IMR-90 (cell line): Measurements from ENCODE around the gene PLPP1. TPM values are rescaled to one million over a fixed set of nuclear protein-coding genes. Genes with fewer than 3 reads are reported as not detected.
A peak's percentile ranks its signal among the peaks of the same experiment; 100 is the strongest.

ENCODE experiments used
- ATAC-seq: fragments of 200-7000 bp; cut with Tn5 transposase; 2 replicates; pipeline ENCODE4 v1.9.1; 2020; ENCODE audit warnings: low read depth, mild to moderate bottlenecking, moderate library complexity
- BruUV-seq: library from RNA; stranded (reverse); fragments of 400-500 nt; replicated peaks from 2 replicates; lab custom pipeline; 2021; lab: Mats Ljungman, UMichigan
- CTCF ChIA-PET: fragments of 300-600 bp; formaldehyde crosslinking; extraction: SDS; loops from one replicate; lab custom pipeline; 2021; ENCODE audit warnings: antibody characterized with exemption; lab: Yijun Ruan, JAX
- POLR2A ChIA-PET: fragments of 300-600 bp; sonication (Branson Sonifier 250); formaldehyde crosslinking; loops from one replicate; lab custom pipeline; 2022; ENCODE audit warnings: antibody characterized with exemption; ENCODE audit not compliant: unreplicated experiment; lab: Charles Lee
- DNase-seq: peaks from one replicate; pipeline ENCODE4 v3.0.0; 2013
- H2AFZ ChIP-seq: replicated peaks from 2 replicates; pipeline ENCODE3; 2013; ENCODE audit warnings: low read length, mild to moderate bottlenecking; ENCODE audit not compliant: poor library complexity
- H2AK5ac ChIP-seq: 2 replicates; pipeline ENCODE4 v1.6.1; 2013; ENCODE audit warnings: low read depth, low read length, inconsistent platforms
- H2AK9ac ChIP-seq: replicated peaks from 2 replicates; pipeline ENCODE3; 2013; ENCODE audit warnings: mild to moderate bottlenecking, low read depth, low read length, moderate library complexity; ENCODE audit not compliant: poor library complexity
- H2BK120ac ChIP-seq: 2 replicates; pipeline ENCODE4 v1.6.1; 2013; ENCODE audit warnings: low read depth, low read length, inconsistent platforms
- H2BK15ac ChIP-seq: 3 replicates; pipeline ENCODE4 v1.6.1; 2013; ENCODE audit warnings: low read depth, low read length, inconsistent platforms
- H2BK20ac ChIP-seq: 2 replicates; pipeline ENCODE4 v1.6.1; 2013; ENCODE audit warnings: low read depth, mild to moderate bottlenecking, inconsistent platforms, low read length, moderate library complexity
- H2BK5ac ChIP-seq: 2 replicates; pipeline ENCODE4 v1.6.1; 2013; ENCODE audit warnings: mild to moderate bottlenecking, low read depth, low read length, inconsistent platforms; ENCODE audit not compliant: poor library complexity, severe bottlenecking
- H3K14ac ChIP-seq: replicated peaks from 2 replicates; pipeline ENCODE4 v1.6.1; 2013; ENCODE audit warnings: low read depth, low read length, inconsistent platforms
- H3K18ac ChIP-seq: 2 replicates; pipeline ENCODE4 v1.6.1; 2013; ENCODE audit warnings: low read depth, low read length, control low read depth
- H3K23ac ChIP-seq: 2 replicates; pipeline ENCODE4 v1.6.1; 2013; ENCODE audit warnings: low read depth, low read length, inconsistent platforms
- H3K27ac ChIP-seq: 2 replicates; pipeline ENCODE4 v1.5.1; 2013; ENCODE audit warnings: mild to moderate bottlenecking, control low read depth, low read length; ENCODE audit not compliant: insufficient read depth
- H3K27me3 ChIP-seq: 2 replicates; pipeline ENCODE4 v1.6.1; 2013; ENCODE audit warnings: low read length; ENCODE audit not compliant: control insufficient read depth, insufficient read depth
- H3K36me3 ChIP-seq: 2 replicates; pipeline ENCODE4 v1.6.1; 2013; ENCODE audit warnings: low read length, mixed read lengths; ENCODE audit not compliant: control insufficient read depth, insufficient read depth
- H3K4ac ChIP-seq: 2 replicates; pipeline ENCODE4 v1.6.1; 2013; ENCODE audit warnings: low read depth, low read length, inconsistent platforms
- H3K4me1 ChIP-seq: 2 replicates; pipeline ENCODE4 v1.6.1; 2013; ENCODE audit warnings: low read length, mixed read lengths; ENCODE audit not compliant: control insufficient read depth, insufficient read depth
- H3K4me2 ChIP-seq: 2 replicates; pipeline ENCODE4 v1.6.1; 2013; ENCODE audit warnings: low read depth, mild to moderate bottlenecking, control low read depth, low read length, moderate library complexity
- H3K4me3 ChIP-seq: 2 replicates; pipeline ENCODE4 v1.5.1; 2013; ENCODE audit warnings: low read depth, mild to moderate bottlenecking, control low read depth, low read length, moderate library complexity; ENCODE audit not compliant: insufficient read depth
- H3K56ac ChIP-seq: 2 replicates; pipeline ENCODE4 v1.6.1; 2013; ENCODE audit warnings: low read length, inconsistent platforms; ENCODE audit not compliant: insufficient read depth; ENCODE audit errors: extremely low read depth
- H3K79me1 ChIP-seq, 2 experiments: 2 replicates each; pipeline ENCODE4 v1.6.1; 2013; ENCODE audit warnings: low read length in 2 of 2, inconsistent platforms in 1 of 2, low read depth in 1 of 2
- H3K9ac ChIP-seq: 2 replicates; pipeline ENCODE4 v1.6.1; 2013; ENCODE audit warnings: low read depth, low read length, control low read depth
- H3K9me1 ChIP-seq: 2 replicates; pipeline ENCODE4 v1.6.1; 2013; ENCODE audit warnings: low read length, inconsistent platforms; ENCODE audit not compliant: insufficient read depth
- H3K9me3 ChIP-seq: 2 replicates; pipeline ENCODE4 v1.6.1; 2013; ENCODE audit warnings: low read length; ENCODE audit not compliant: control insufficient read depth, insufficient read depth
- H4K20me1 ChIP-seq: 2 replicates; pipeline ENCODE4 v1.6.1; 2013; ENCODE audit warnings: low read length, inconsistent platforms; ENCODE audit not compliant: insufficient read depth
- H4K5ac ChIP-seq: 2 replicates; pipeline ENCODE4 v1.6.1; 2013; ENCODE audit warnings: mild to moderate bottlenecking, low read depth, low read length, control low read depth
- H4K8ac ChIP-seq, 2 experiments: 2 replicates each; pipeline ENCODE4 v1.6.1; 2013; ENCODE audit warnings: low read depth in 2 of 2, low read length in 2 of 2, control low read depth in 1 of 2, inconsistent platforms in 1 of 2
- H4K91ac ChIP-seq: 2 replicates; pipeline ENCODE4 v1.6.1; 2013; ENCODE audit warnings: low read depth, low read length, inconsistent platforms; ENCODE audit not compliant: insufficient read depth
- BHLHE40 ChIP-seq: fragments of 150-350 bp; IDR thresholded peaks from 2 replicates; pipeline ENCODE4 v1.6.1; 2016; ENCODE audit warnings: mild to moderate bottlenecking, low read depth, low read length
- CEBPB ChIP-seq: IDR thresholded peaks from 2 replicates; pipeline ENCODE4 v1.6.1; 2012; ENCODE audit warnings: low read depth, low read length, improper control_type of control experiment
- CHD1 ChIP-seq: IDR thresholded peaks from 2 replicates; pipeline ENCODE4 v1.6.1; 2012; ENCODE audit warnings: low read depth, low read length, improper control_type of control experiment
- ELK1 ChIP-seq: fragments of 150-350 bp; IDR thresholded peaks from 2 replicates; pipeline ENCODE4 v1.6.1; 2016; ENCODE audit warnings: low read depth, mild to moderate bottlenecking, low read length, moderate library complexity, borderline replicate concordance
- FOS ChIP-seq: fragments of 150-350 bp; IDR thresholded peaks from 2 replicates; pipeline ENCODE4 v1.6.1; 2016; ENCODE audit warnings: low read depth, low read length
- MAFK ChIP-seq: IDR thresholded peaks from 2 replicates; pipeline ENCODE4 v1.6.1; 2012; ENCODE audit warnings: low read depth, low read length, improper control_type of control experiment
- MAZ ChIP-seq: IDR thresholded peaks from 2 replicates; pipeline ENCODE4 v1.6.1; 2012; ENCODE audit warnings: low read depth, mild to moderate bottlenecking, low read length, improper control_type of control experiment, moderate library complexity, borderline replicate concordance
- MXI1 ChIP-seq: IDR thresholded peaks from 2 replicates; pipeline ENCODE4 v1.6.1; 2012; ENCODE audit warnings: low read depth, mild to moderate bottlenecking, low read length, moderate library complexity, borderline replicate concordance
- NFE2L2 ChIP-seq: fragments of 150-350 bp; IDR thresholded peaks from 2 replicates; pipeline ENCODE4 v1.6.1; 2016; ENCODE audit warnings: low read depth, mild to moderate bottlenecking, low read length
- POLR2A ChIP-seq: IDR thresholded peaks from 2 replicates; pipeline ENCODE4 v1.6.1; 2012; ENCODE audit warnings: mild to moderate bottlenecking, low read depth, low read length
- RAD21 ChIP-seq: IDR thresholded peaks from 2 replicates; pipeline ENCODE4 v1.6.1; 2012; ENCODE audit warnings: low read length, improper control_type of control experiment
- RCOR1 ChIP-seq: IDR thresholded peaks from 2 replicates; pipeline ENCODE4 v1.6.1; 2012; ENCODE audit warnings: mild to moderate bottlenecking, low read length, improper control_type of control experiment; ENCODE audit not compliant: insufficient replicate concordance
- RFX5 ChIP-seq: IDR thresholded peaks from 2 replicates; pipeline ENCODE4 v1.8.0; 2012; ENCODE audit warnings: low read depth, mild to moderate bottlenecking, low read length, moderate library complexity
- SMC3 ChIP-seq: fragments of 150-350 bp; IDR thresholded peaks from 2 replicates; pipeline ENCODE4 v1.6.1; 2016; ENCODE audit warnings: low read depth, mild to moderate bottlenecking, antibody characterized with exemption, low read length, moderate library complexity
- USF2 ChIP-seq: fragments of 150-350 bp; IDR thresholded peaks from 2 replicates; pipeline ENCODE4 v1.6.1; 2017; ENCODE audit warnings: mild to moderate bottlenecking, antibody characterized with exemption, low read length, low read depth
- WGBS, 2 experiments: methylation state at CpG; one replicate each; pipeline versions ENCODE4 v1.1.5 to v1.1.7; 2013; ENCODE audit warnings: missing lambda C conversion rate in 2 of 2; ENCODE audit not compliant: insufficient read length in 1 of 2; ENCODE audit errors: extremely low coverage in 2 of 2; 5-methylcytosine and 5-hydroxymethylcytosine counted together
- dilution Hi-C: fragments of 300-500 bp; cut with HindIII; formaldehyde crosslinking; loops from one replicate; pipeline ENCODE4 v1.14.3; 2018; ENCODE audit warnings: low sequenced_read_pairs; ENCODE audit not compliant: unreplicated experiment
- in situ Hi-C: fragments of 300-500 bp; cut with MboI; formaldehyde crosslinking; loops from 3 replicates; pipeline ENCODE4 v1.14.3; 2019; ENCODE audit warnings: low sequenced_read_pairs, inconsistent platforms, mixed read lengths
- intact Hi-C: fragments of 100-400 bp; cut with micrococcal nuclease; formaldehyde crosslinking; loops from 2 replicates; pipeline ENCODE4 v1.10.0; 2022
- polyA plus RNA-seq, 3 experiments: library from polyadenylated mRNA; depleted of rRNA; stranded (reverse); fragments of >200 nt; gene quantifications; 2 replicates each; pipeline ENCODE4 v1.2.3, GENCODE V29; 2012; ENCODE audit warnings: low replicate concordance in 1 of 3
- total RNA-seq: library from RNA; depleted of rRNA; stranded (reverse); fragments of >200 nt; gene quantifications from 2 replicates; pipeline ENCODE4 v1.2.3, GENCODE V29; 2012

Gene PLPP1
- total and polyA plus RNA-seq, 2 of the 4 experiments (the other 2 are of a cell fraction) = 19.2 to 21.3 TPM

- H2BK120ac ChIP-seq = peak overlapping the region; percentile 83
- peak overlapping the region; percentile 31 to 66; a peak in 1 of 4 replicates for H4K8ac ChIP-seq
- H4K20me1 ChIP-seq = peaks cover 3% of the 10 kb centered on the region; the same call in 1 of the 2 replicates
- H3K4me1 ChIP-seq = peaks cover 14% of the 10 kb centered on the region
- peak overlapping the region; percentile 9; the same call in 1 of the 2 replicates for H4K91ac ChIP-seq
- H3K4me3 ChIP-seq = no peak overlapping the region
- H3K9me1 ChIP-seq = peaks cover 6% of the 10 kb centered on the region; the same call in 1 of the 2 replicates
- no peaks in the 10 kb centered on the region; a peak in 1 of 4 replicates for H3K79me1 ChIP-seq
- CTCF ChIA-PET = interaction anchor here (0.9 kb wide), 1 partner anchor 49 kb away, joined by 3 read pairs; no protein-coding TSS in a partner anchor
- DNase-seq = peak; percentile 34
- dilution Hi-C loops = no loop called here
- H3K4me2 ChIP-seq = no peak overlapping the region
- H2AK5ac ChIP-seq = peak overlapping the region; percentile 51; the same call in 1 of the 2 replicates
- peaks cover 9% of the 10 kb centered on the region for H3K36me3 ChIP-seq
- H3K9me3 ChIP-seq = no peaks in the 10 kb centered on the region; the same call in 1 of the 2 replicates
- no peak overlapping the region; the same call in 1 of the 2 replicates for H3K27ac ChIP-seq
- peak overlapping the region; percentile 69 for H2BK20ac ChIP-seq
- in situ Hi-C loops = no loop called here
- 0 out of 2 replicates have a peak overlapping the region, but pooled peaks have one; percentile 56 for H3K23ac ChIP-seq
- no peaks in the 10 kb centered on the region for H3K27me3 ChIP-seq
- intact Hi-C loops = no loop called here
- H3K18ac ChIP-seq = no peak overlapping the region
- 80% methylated on average over 1 of the region's 6 CpGs; no CpG with 5 or more reads in 1 of the 2 experiments for WGBS, 2 experiments
- H4K5ac ChIP-seq = peak overlapping the region; percentile 9; the same call in 1 of the 2 replicates
- no peak for ATAC-seq
- H2BK5ac ChIP-seq = peak overlapping the region; percentile 24
- peak overlapping the region; percentile 68; the same call in 1 of the 2 replicates for H3K14ac ChIP-seq
- no peak overlapping the region for H3K56ac ChIP-seq
- POLR2A ChIA-PET = no interaction called here
- no peak overlapping the region for H2AFZ ChIP-seq
- BruUV-seq = no TSS peak
- H2BK15ac ChIP-seq = 0 out of 3 replicates have a peak overlapping the region, but pooled peaks have one; percentile 78
- peak overlapping the region; percentile 45; the same call in 1 of the 2 replicates for H3K4ac ChIP-seq
- H3K9ac ChIP-seq = no peak overlapping the region
- no peak overlapping the region for H2AK9ac ChIP-seq
- no peak for TF ChIP-seq MXI1
- TF ChIP-seq USF2 = no peak
- TF ChIP-seq BHLHE40 = no peak
- no peak for TF ChIP-seq RFX5
- no peak for TF ChIP-seq RCOR1
- TF ChIP-seq RAD21 = no peak
- TF ChIP-seq FOS = no peak
- no peak for TF ChIP-seq POLR2A
- no peak for TF ChIP-seq ELK1
- TF ChIP-seq MAZ = no peak
- no peak for TF ChIP-seq MAFK
- TF ChIP-seq CHD1 = no peak
- no peak for TF ChIP-seq NFE2L2
- TF ChIP-seq CEBPB = no peak
- TF ChIP-seq SMC3 = no peak
Observed at GRCh38 chr5:55440188-55440646, 94.5 kb downstream of the PLPP1 start.
